NCI-H1417 (cell line): ENCODE results near the gene SATB1.
"Not testable (repeated sequence)": the region's sequence is repeated elsewhere in the genome, so short reads cannot be mapped to it uniquely, and the experiment has no call there.

Source experiments
- DNase-seq, 3 experiments: peaks; one replicate each; lab custom pipeline; 2025; lab: John Stamatoyannopoulos, UW

Gene SATB1

GRCh38 chr3:18424729-18425640 is at the start of gene SATB1:
Gene SATB1 (minus strand): TSS chr3:18425339. CDS start chr3:18420967, 4,372 bp downstream.
- DNase-seq: peak; percentile 44 to 88 (median 75)

DNA sequence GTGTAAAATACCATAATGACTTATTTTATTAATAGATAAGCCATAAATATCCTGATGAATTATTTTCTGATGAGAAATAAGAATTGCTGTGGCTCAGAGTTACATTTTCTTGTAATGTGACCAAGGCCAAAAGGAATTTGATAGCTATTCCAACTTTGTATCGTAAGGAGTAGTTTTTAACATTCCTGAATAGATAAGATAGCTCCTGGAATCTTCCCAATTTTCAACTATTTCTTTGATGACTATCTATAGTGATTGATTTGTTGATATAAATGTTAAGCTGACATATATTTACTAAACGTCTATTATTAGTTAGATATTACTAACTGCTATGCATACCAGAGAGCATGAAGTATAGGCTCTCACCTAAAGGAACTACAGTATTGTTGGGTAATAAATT is 49.1 kb upstream of the SATB1 start:
- no peak for DNase-seq

- no peak for DNase-seq
These were observed 44.6 kb upstream of the SATB1 start for GRCh38 chr3:18469775-18470174.

DNA sequence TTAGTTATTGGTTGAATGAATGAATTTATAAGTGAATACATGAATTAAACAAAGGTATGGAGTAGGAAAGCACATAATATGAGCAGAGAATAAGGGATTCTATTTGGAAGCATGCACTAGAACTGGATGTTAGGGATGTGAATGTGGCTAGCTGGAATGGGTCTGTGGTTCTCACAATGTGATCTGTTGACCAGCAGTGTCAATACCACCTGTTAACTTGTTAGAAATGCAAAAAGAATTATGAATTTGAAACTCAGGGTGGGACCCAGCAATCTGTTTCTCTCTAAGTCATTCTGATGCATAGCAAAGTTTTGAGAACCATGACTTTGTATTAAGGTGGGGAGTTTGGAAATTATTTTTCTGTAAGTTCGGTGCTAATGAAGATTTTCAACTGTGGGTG is 41.0 kb upstream of the SATB1 start:
- no peak for DNase-seq

- DNase-seq: no peak
These were observed 29.6 kb upstream of the SATB1 start for GRCh38 chr3:18454766-18455165.

DNA sequence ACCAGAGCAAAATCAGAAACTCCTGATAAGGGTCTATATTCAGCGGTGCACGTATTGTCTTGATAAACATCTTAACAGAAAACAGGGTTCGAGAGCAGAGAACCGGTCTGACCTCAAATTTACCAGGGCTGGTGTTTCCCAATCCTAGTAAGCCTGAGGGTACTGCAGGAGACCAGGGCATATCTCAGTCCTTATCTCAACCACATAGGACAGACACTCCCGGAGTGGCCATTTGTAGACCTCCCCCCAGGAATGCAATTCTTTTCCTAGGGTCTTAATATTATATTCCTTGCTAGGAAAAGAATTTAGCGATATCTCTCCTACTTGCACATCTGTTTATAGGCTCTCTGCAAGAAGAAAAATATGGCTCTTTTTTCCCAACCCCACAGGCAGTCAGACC is 24.5 kb upstream of the SATB1 start:
- not testable (repeated sequence) for DNase-seq

DNA sequence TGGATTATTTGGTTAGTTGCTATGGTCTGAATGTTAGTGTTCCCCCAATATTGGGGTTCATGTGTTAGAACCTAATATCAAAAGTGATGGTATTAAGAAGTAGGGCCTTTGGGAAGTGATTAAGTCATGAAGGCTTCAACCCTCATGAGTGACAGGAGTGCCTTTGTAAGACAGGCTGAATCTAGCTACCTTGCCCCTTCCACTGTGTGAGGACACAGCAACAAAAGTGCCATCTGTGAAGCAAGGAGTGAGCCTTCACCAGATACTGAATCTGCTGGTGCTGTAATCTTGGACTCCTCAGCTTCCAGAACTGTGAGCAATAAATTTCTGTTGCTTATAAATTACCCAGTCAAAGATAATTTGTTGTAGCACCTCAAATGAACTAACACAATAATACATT is 22.6 kb upstream of the SATB1 start:
- DNase-seq: no peak

GRCh38 chr3:18446149-18446825 is 21.1 kb upstream of the SATB1 start:
- no peak for DNase-seq

- peak in 2 of 3 experiments; percentile 39 to 41 for DNase-seq
These were observed 20.4 kb upstream of the SATB1 start for GRCh38 chr3:18445401-18446148.

DNA sequence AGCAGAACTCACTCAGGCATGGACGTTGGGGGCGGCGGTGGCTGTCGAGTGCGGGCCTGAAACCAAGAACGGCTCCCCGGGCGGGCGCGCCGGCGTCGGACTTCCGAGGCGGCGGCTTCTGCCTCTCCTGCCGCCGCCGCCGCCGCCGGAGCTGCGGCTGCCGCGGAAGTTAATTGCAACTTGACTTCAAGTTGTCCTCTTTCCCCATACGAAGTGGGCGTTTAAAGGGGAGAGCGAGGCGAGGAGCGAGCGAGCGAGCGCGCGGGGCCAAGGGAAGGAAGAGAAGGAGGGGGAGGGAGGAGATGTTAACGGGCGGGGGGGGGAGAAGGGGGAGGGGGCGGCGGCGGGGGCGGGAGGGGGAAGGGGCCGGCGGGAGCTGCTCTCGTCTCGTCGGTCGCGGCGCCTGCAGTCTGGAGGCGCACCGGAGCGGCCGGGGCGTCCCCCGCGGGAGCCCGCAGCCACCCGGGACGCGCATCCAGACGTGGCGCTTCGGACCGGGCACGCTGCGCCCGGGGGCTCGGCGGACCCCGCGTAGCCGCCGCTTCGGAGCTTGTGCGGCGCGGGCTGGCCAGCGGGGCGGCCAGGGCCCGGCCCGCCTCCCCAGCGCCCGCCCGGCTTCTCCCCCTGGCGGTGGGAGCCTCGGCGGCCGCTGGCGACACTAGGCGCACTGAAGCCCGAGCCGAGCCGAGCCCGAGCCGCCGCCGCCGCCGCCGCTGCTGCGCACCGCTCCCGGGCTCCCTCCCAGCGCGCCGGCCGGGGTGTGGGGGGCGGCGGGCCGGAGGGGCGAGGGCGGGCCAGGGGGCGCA is 19.7 kb upstream of the SATB1 start:
- peak; percentile 42 to 68 (median 68) for DNase-seq

DNA sequence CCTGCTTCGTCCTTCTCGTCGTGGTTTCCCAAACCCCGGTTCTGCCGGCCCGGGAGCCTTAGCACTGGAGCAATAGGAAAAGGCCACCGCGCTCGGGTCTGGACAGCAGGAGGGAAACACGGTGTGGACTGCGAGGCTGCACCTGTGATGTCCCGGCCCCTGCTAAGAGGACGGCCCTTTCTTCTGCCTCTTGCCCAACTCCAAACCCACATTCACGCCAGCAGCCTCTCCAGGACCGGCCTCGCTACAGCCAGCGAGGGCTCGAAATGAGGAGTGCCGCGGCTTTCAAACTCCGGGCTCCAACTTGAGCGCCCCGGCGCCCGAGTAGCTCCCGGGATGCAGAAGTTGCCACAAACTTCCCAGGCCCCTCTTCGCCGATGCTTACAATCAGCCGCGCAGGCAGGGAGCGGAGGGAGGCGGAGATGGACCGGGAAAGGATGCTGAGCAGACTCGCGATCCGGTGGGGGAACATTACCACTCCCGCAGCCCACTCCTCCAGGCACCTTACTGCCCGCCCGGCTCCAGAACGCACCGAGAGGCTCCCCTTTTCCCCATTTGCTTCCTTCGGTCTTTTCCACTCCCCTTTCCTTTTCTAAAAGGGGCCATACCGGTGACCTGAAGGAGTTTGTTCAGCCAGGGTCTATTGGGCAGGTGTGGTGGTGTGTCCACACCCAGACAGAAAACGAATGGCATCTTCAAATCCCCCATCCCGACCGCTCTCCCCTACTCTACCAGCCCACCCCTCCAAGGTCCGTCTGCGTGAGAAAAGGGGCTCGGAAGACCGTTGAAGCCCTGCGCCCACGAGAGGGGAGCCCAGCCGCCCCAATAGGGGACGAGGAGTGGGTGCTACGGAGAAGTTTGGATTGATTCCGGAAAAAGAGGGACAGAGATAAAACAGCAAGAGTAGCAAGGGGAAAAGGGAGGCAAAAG is 18.8 kb upstream of the SATB1 start:
- peak in 2 of 3 experiments; percentile 49 to 50 for DNase-seq

DNA sequence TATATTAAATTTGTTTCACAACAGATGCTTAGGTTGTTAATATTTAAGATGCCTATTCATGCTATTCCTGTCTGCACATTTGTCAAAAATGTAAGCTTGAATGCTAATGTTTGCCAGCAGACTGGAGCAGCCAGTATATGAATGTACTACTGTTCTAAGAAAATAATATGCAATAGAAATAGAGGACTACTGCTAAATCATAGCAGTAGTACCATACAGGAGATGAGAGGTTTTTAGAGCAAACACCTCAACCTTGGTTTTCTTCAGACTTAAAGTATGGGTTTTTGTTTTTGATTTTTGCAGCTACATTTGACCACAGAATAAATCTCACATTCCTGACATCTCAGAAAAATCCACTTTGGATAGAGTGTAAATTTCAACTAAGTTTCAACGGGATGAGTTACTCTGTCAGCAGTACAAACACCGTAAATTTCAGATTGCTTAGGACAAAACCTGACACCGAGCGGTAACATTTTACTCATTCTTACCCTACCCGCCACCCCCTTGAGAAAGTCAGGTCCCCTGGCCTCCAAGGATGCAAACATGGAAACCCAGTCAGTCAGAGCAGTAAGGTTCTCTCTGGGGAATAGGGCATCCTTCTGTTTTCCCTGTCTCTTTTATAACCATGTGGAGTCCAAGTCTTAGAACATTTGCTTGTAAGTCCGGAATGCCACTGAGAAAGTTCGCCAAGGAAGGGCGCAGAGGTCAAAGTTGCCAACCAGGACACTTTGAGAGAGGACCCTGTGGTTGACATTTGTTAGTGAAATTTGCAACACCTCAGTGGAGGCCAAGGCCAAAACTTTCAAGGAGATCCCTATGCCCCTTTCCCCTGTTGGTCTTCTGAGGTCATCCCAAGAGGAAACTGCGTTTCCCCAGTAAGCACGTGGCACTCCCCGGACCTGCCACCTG is 17.9 kb upstream of the SATB1 start:
- peak in 1 of 3 experiments; percentile 25 for DNase-seq

- no peak for DNase-seq
These were observed 16.4 kb upstream of the SATB1 start for GRCh38 chr3:18441551-18441950.

GRCh38 chr3:18440066-18440722 is 15.1 kb upstream of the SATB1 start:
- DNase-seq: peak in 1 of 3 experiments; percentile 9

GRCh38 chr3:18439281-18439680 is 14.1 kb upstream of the SATB1 start:
- no peak for DNase-seq

DNA sequence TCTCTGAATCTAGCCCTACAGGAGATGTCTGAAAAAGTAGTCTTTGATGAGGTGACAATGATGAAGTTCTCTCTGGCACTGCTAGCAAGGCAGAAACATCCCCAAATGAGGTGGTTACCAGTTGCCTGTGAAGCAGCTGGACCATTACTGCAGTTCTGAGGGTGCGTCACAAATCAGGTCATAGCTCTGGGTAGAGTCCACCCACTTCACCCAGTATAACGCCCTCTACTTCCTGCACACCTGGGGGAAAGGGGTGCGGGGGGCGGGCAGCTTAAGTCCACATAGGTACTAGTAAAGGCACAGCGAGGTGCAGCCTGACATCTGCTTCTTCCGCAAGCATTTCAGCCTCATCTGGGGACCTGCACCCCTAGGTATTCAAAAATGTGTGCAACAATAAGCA is 13.4 kb upstream of the SATB1 start:
- DNase-seq: no peak

- no peak for DNase-seq
These were observed 11.1 kb upstream of the SATB1 start for GRCh38 chr3:18436213-18436612.

DNA sequence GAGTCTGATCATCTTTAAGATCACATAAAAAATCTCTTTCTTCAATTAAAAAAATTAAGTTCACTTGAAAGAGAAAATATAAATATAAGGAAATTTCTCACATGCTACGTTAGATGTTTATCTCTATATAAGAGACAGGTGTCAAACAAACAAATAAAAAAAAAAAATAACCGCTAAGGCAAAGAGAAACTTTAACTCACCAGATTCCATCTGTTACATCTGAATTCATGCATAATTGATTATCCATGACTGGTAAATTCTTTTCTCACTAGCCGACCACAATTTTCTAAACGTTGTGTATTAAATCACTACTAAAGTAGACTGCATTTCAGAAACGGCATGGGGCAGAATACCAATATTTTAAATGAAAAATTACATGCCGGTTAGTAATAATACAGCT is 9.6 kb upstream of the SATB1 start:
- no peak for DNase-seq

- no peak for DNase-seq
These were observed 7.6 kb upstream of the SATB1 start for GRCh38 chr3:18432752-18433151.
